H1 (cell line): Measurements from ENCODE around the gene AMPH. TPM values are rescaled to one million over a fixed set of nuclear protein-coding genes. Genes with fewer than 3 reads are reported as not detected.

Experiments
- CTCF ChIA-PET: fragments of 300-600 bp; sonication (Branson Sonifier 250); formaldehyde crosslinking; loops from one replicate; lab custom pipeline; 2021; ENCODE audit not compliant: partially characterized antibody; lab: Charles Lee
- POLR2A ChIA-PET: fragments of 300-600 bp; sonication (Branson Sonifier 250); formaldehyde crosslinking; loops from one replicate; lab custom pipeline; 2021; ENCODE audit warnings: inconsistent platforms; ENCODE audit not compliant: partially characterized antibody; lab: Charles Lee
- DNase-seq, 2 experiments: peaks; one replicate each; pipeline versions ENCODE4 v3.0.0 to v3.0.0-alpha.2; 2010 to 2022; ENCODE audit warnings: low spot score in 2 of 2, low read depth in 1 of 2, mixed read lengths in 1 of 2
- FAIRE-seq: peaks from 2 replicates; lab custom pipeline; 2011; peaks lifted over from hg19 to GRCh38; lab: Jason Lieb, UNC
- H2AFZ ChIP-seq: 2 replicates; pipeline ENCODE4 v1.8.1; 2012; ENCODE audit warnings: low read length, inconsistent platforms
- H2AK5ac ChIP-seq: 2 replicates; pipeline ENCODE4 v1.6.1; 2013; ENCODE audit warnings: low read depth, low read length
- H2BK120ac ChIP-seq: replicated peaks from 2 replicates; pipeline ENCODE3; 2013; ENCODE audit warnings: low read depth, low read length, inconsistent platforms
- H2BK12ac ChIP-seq: 2 replicates; pipeline ENCODE4 v1.6.1; 2013; ENCODE audit warnings: low read depth, low read length
- H2BK15ac ChIP-seq: 2 replicates; pipeline ENCODE4 v1.6.1; 2013; ENCODE audit warnings: low read length
- H2BK20ac ChIP-seq: 2 replicates; pipeline ENCODE4 v1.6.1; 2013; ENCODE audit warnings: low read length
- H2BK5ac ChIP-seq: 2 replicates; pipeline ENCODE4 v1.6.1; 2013; ENCODE audit warnings: low read depth, low read length
- H3K14ac ChIP-seq: 2 replicates; pipeline ENCODE4 v1.6.1; 2013; ENCODE audit warnings: inconsistent platforms; ENCODE audit not compliant: insufficient read length
- H3K18ac ChIP-seq: 2 replicates; pipeline ENCODE4 v1.6.1; 2013; ENCODE audit warnings: low read length; ENCODE audit errors: extremely low read depth
- H3K23ac ChIP-seq: 2 replicates; pipeline ENCODE4 v1.6.1; 2013; ENCODE audit warnings: inconsistent platforms; ENCODE audit not compliant: insufficient read length
- H3K23me2 ChIP-seq: 2 replicates; pipeline ENCODE4 v1.6.1; 2013; ENCODE audit warnings: low read depth, low read length
- H3K27ac ChIP-seq: 2 replicates; pipeline ENCODE4 v1.6.1; 2011; ENCODE audit warnings: low read depth, low read length, inconsistent platforms
- H3K27me3 ChIP-seq, 4 experiments: replicated peaks in 1 of 4; 1 replicate in 1 of 4; 2 replicates in 3 of 4; pipeline versions ENCODE4 v1.6.1 to v1.8.1; 2011 to 2013; ENCODE audit warnings: low read length in 3 of 4, mild to moderate bottlenecking in 3 of 4, inconsistent platforms in 2 of 4, mixed read lengths in 2 of 4, moderate library complexity in 1 of 4; ENCODE audit not compliant: control insufficient read depth in 3 of 4, insufficient read depth in 3 of 4; ENCODE audit errors: extremely low read depth in 1 of 4
- H3K36me3 ChIP-seq, 4 experiments: 2 replicates each; pipeline versions ENCODE4 v1.6.1 to v1.8.1; 2011 to 2013; ENCODE audit warnings: mild to moderate bottlenecking in 4 of 4, low read length in 3 of 4, moderate library complexity in 2 of 4, control low read depth in 1 of 4, inconsistent platforms in 1 of 4; ENCODE audit not compliant: insufficient read depth in 4 of 4, control insufficient read depth in 2 of 4
- H3K4ac ChIP-seq: replicated peaks from 2 replicates; pipeline ENCODE3; 2013; ENCODE audit warnings: low read length, low read depth, mixed read lengths, inconsistent platforms; ENCODE audit not compliant: insufficient read length
- H3K4me1 ChIP-seq, 4 experiments: replicated peaks in 1 of 4; 1 replicate in 1 of 4; 2 replicates in 3 of 4; pipeline versions ENCODE4 v1.6.1 to v1.8.1; 2011 to 2013; ENCODE audit warnings: low read length in 3 of 4, inconsistent platforms in 2 of 4, mixed read lengths in 1 of 4; ENCODE audit not compliant: insufficient read depth in 4 of 4, control insufficient read depth in 3 of 4
- H3K4me2 ChIP-seq, 2 experiments: 2 replicates each; pipeline versions ENCODE4 v1.6.1 to v1.8.1; 2011 to 2013; ENCODE audit warnings: low read depth in 2 of 2, low read length in 2 of 2, control low read depth in 1 of 2, inconsistent platforms in 1 of 2, mild to moderate bottlenecking in 1 of 2; ENCODE audit not compliant: insufficient read depth in 1 of 2
- H3K4me3 ChIP-seq, 4 experiments: fragments of 200-600, 300-600 bp in 1 of 4; sonication (generic), shearing (Covaris generic), sonication (Bioruptor Twin) in 1 of 4; 2 replicates each; pipeline versions ENCODE4 v1.5.1 to v1.8.1; 2011 to 2016; ENCODE audit warnings: low read length in 4 of 4, low read depth in 3 of 4, control low read depth in 2 of 4, inconsistent platforms in 2 of 4, mild to moderate bottlenecking in 2 of 4, mixed read lengths in 1 of 4, moderate library complexity in 1 of 4; ENCODE audit not compliant: insufficient read depth in 2 of 4; ENCODE audit errors: extremely low read depth in 1 of 4
- H3K56ac ChIP-seq: replicated peaks from 2 replicates; pipeline ENCODE3; 2013; ENCODE audit warnings: low read depth, mild to moderate bottlenecking, mixed read lengths, low read length, inconsistent platforms; ENCODE audit not compliant: insufficient read length
- H3K79me1 ChIP-seq: 2 replicates; pipeline ENCODE4 v1.6.1; 2013; ENCODE audit warnings: low read depth, low read length, control low read depth
- H3K79me2 ChIP-seq, 2 experiments: 2 replicates each; pipeline versions ENCODE4 v1.6.1 to v1.8.1; 2012 to 2013; ENCODE audit warnings: low read length in 2 of 2, mild to moderate bottlenecking in 2 of 2, inconsistent platforms in 1 of 2; ENCODE audit not compliant: insufficient read depth in 2 of 2, control insufficient read depth in 1 of 2
- H3K9ac ChIP-seq, 4 experiments: replicated peaks in 1 of 4; 1 replicate in 1 of 4; 2 replicates in 3 of 4; pipeline versions ENCODE4 v1.6.1 to v1.8.1; 2011 to 2013; ENCODE audit warnings: low read depth in 3 of 4, low read length in 3 of 4, control low read depth in 2 of 4, mild to moderate bottlenecking in 2 of 4, moderate library complexity in 2 of 4, inconsistent platforms in 1 of 4; ENCODE audit errors: extremely low read depth in 1 of 4
- H3K9me3 ChIP-seq, 2 experiments: 2 replicates each; pipeline versions ENCODE4 v1.6.1 to v1.8.1; 2012 to 2013; ENCODE audit warnings: mild to moderate bottlenecking in 2 of 2, moderate library complexity in 2 of 2, control low read depth in 1 of 2, inconsistent platforms in 1 of 2, low read depth in 1 of 2, low read length in 1 of 2, mixed read lengths in 1 of 2; ENCODE audit not compliant: insufficient read depth in 2 of 2
- H4K20me1 ChIP-seq, 2 experiments: replicated peaks in 1 of 2; 2 replicates each; pipeline versions ENCODE3 to v1.8.1; 2011 to 2013; ENCODE audit warnings: inconsistent platforms in 2 of 2, low read length in 2 of 2, mild to moderate bottlenecking in 1 of 2; ENCODE audit not compliant: insufficient read depth in 2 of 2, control insufficient read depth in 1 of 2
- H4K5ac ChIP-seq: 2 replicates; pipeline ENCODE4 v1.6.1; 2013; ENCODE audit warnings: low read length, low read depth, mixed read lengths, inconsistent platforms; ENCODE audit not compliant: insufficient read length
- H4K8ac ChIP-seq: 2 replicates; pipeline ENCODE4 v1.8.0; 2013; ENCODE audit warnings: mild to moderate bottlenecking, moderate library complexity, low read length, inconsistent platforms; ENCODE audit not compliant: insufficient read depth; ENCODE audit errors: extremely low read depth
- H4K91ac ChIP-seq: replicated peaks from 2 replicates; pipeline ENCODE3; 2013; ENCODE audit warnings: low read length, mixed read lengths, inconsistent platforms; ENCODE audit not compliant: insufficient read length
- KDM1A ChIP-seq: fragments of 200-600, 300-600 bp; sonication (generic); IDR thresholded peaks from 2 replicates; pipeline ENCODE4 v1.7.1; 2016; ENCODE audit warnings: mild to moderate bottlenecking, low read length, borderline replicate concordance
- TAF1 ChIP-seq: IDR thresholded peaks from 2 replicates; pipeline ENCODE4 v1.6.1; 2011; ENCODE audit warnings: mild to moderate bottlenecking, low read depth, low read length
- WGBS, 2 experiments: shearing (Covaris generic) in 1 of 2; methylation state at CpG; one replicate each; pipeline versions ENCODE4 v1.1.6 to v1.1.7; 2013 to 2015; ENCODE audit warnings: low lambda C conversion rate in 2 of 2, mixed read lengths in 2 of 2, inconsistent platforms in 1 of 2, low coverage in 1 of 2, missing lambda C conversion rate in 1 of 2; ENCODE audit not compliant: insufficient replicate concordance in 2 of 2, insufficient coverage in 1 of 2, insufficient read length in 1 of 2; ENCODE audit errors: extremely low coverage in 1 of 2, missing lambda C conversion rate in 1 of 2; 5-methylcytosine and 5-hydroxymethylcytosine counted together
- polyA plus RNA-seq, 7 experiments: library from polyadenylated mRNA; depleted of rRNA in 3 of 7; stranded (reverse) in 5 of 7; unstranded in 2 of 7; fragments of >200 nt in 5 of 7; fragments of 200-250 nt in 2 of 7; gene quantifications; 1 replicate in 5 of 7; 2 replicates in 1 of 7; 4 replicates in 1 of 7; pipeline versions ENCODE4 v1.2.1 to v1.2.3, GENCODE V29; 2011 to 2013; ENCODE audit warnings: missing spikeins in 2 of 7, mixed read lengths in 2 of 7
- total RNA-seq: library from RNA; stranded (reverse); fragmentation: NEBNext Ultra II Directional; extraction: Animal tissue kit (Norgen Biotek cat#: 25700); gene quantifications from 2 replicates; pipeline ENCODE4 v1.2.1, GENCODE V29; 2021
- TF ChIP-seq, protein P1 (sequence below): IDR thresholded peaks from 2 replicates; pipeline ENCODE4 v1.6.1; 2011; ENCODE audit warnings: low read depth, mild to moderate bottlenecking, low read length; ENCODE audit not compliant: insufficient read depth

Gene AMPH
- total and polyA plus RNA-seq, 2 of the 8 experiments (the other 6 are each of a cell fraction or from before 2014, with no cell fraction given) = 7.3 to 12.2 TPM

DNA sequence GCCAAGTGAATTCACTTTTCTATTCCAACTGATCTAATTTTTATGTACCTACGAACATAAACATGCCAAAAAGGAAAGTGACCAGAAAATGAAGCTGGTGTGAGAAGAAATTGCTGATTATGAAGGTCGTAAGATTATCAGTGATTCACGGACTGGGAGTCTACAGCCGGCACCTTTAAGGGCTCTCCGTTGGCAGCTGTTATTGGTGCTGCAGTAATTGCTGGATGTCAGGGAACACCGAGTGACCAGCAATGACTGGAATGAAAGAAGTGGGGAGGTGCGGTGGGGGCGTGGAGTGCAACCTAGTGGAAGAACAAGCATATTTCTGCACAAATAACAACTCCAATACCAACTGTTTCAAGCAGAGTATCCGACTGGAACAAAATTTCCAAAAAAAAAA is 247.9 kb downstream of the AMPH start:
- H3K4me1 ChIP-seq = no peaks in the 10 kb centered on the region
- H3K9ac ChIP-seq = no peak overlapping the region
- no peak overlapping the region for H2BK120ac ChIP-seq
- H3K4ac ChIP-seq = no peak overlapping the region
- no peak overlapping the region for H2BK15ac ChIP-seq
- TF ChIP-seq, protein P1, sequence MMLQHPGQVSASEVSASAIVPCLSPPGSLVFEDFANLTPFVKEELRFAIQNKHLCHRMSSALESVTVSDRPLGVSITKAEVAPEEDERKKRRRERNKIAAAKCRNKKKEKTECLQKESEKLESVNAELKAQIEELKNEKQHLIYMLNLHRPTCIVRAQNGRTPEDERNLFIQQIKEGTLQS = no peak
- no peak for TF ChIP-seq KDM1A
- TF ChIP-seq TAF1 = no peak
- TF ChIP-seq, all 59 proteins: peak for 0
- no peak overlapping the region for H3K27ac ChIP-seq
- no peak overlapping the region for H2BK5ac ChIP-seq
- no peak overlapping the region for H2AK5ac ChIP-seq
- no peaks in the 10 kb centered on the region for H3K36me3 ChIP-seq
- H3K4me2 ChIP-seq = no peak overlapping the region
- no peak overlapping the region for H4K8ac ChIP-seq
- no peak overlapping the region for H3K23ac ChIP-seq
- no peak overlapping the region for H3K4me3 ChIP-seq
- DNase-seq (no peak), FAIRE-seq (no peak)
- H3K9me3 ChIP-seq = no peaks in the 10 kb centered on the region
- 92% methylated on average over 9 of the region's 9 CpGs; no CpG with 5 or more reads in 1 of the 2 experiments for WGBS, 2 experiments
- H4K20me1 ChIP-seq = no peaks in the 10 kb centered on the region
- H3K56ac ChIP-seq = no peak overlapping the region
- H3K79me2 ChIP-seq = no peaks in the 10 kb centered on the region
- H4K5ac ChIP-seq = no peak overlapping the region
- CTCF ChIA-PET = interaction anchor here (1.0 to 11.5 kb wide), 4 partner anchors 8 to 43 kb away, joined by 5 to 97 read pairs (median 30); no protein-coding TSS in a partner anchor
- POLR2A ChIA-PET = no interaction called here
- H3K27me3 ChIP-seq = no peaks in the 10 kb centered on the region
- no peak overlapping the region for H2AFZ ChIP-seq
- H3K18ac ChIP-seq = no peak overlapping the region
- H2BK20ac ChIP-seq = no peak overlapping the region
- no peaks in the 10 kb centered on the region for H3K23me2 ChIP-seq
- H4K91ac ChIP-seq = no peak overlapping the region
- H3K79me1 ChIP-seq = no peaks in the 10 kb centered on the region
- H2BK12ac ChIP-seq = no peak overlapping the region
- H3K14ac ChIP-seq = no peak overlapping the region
